ENCODE results near the gene TAS1R2. TPM values are rescaled to one million over a fixed set of nuclear protein-coding genes. Genes with fewer than 3 reads are reported as not detected.

The TAS1R2 gene
- total and polyA plus RNA-seq, 2 of the 8 experiments (the other 6 are each of a cell fraction or from before 2014, with no cell fraction given): not detected

DNA sequence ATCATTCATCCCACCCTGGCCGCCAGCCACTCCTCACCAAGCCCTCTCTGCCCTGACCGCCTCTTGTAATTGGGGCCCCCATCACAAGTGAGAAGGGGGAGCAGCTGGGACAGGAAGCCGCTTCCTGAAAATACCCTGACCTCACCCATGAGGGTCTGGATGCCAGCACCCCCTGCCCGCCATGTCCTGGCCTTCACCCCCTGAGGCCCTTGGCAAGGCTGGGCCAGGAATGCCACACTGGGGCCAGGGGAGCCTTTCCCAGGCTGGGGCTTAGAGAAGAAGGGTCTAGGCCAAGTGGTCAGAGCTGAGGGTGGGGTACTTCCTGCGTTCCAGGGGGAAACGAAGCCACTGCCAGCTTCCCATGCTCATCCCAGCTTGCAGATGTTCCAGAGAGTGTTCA is 60.5 kb downstream of the TAS1R2 start (continued):
- TF ChIP-seq SUZ12 (IDR thresholded peaks at IDR 0.05; ENCODE audit: low read length) (no peak), KDM5A (IDR thresholded peaks at IDR 0.05; ENCODE audit: low read length) (no peak), TCF12 (IDR thresholded peaks at IDR 0.05; ENCODE audit: low read depth, low read length) (no peak), EZH2 (IDR thresholded peaks at IDR 0.05; ENCODE audit: low read depth, low read length, severe bottlenecking) (no peak)
